IPS DF 6.9 (cell line): ENCODE results near the gene RPL37.
"Not testable (repeated sequence)": the region's sequence is repeated elsewhere in the genome, so short reads cannot be mapped to it uniquely, and the experiment has no call there.

Experiments used
- DNase-seq: peaks from one replicate; pipeline ENCODE4 v3.0.0-alpha.2; 2013; ENCODE audit warnings: low read depth, low spot score
- H3K27ac ChIP-seq: one replicate; pipeline ENCODE4 v1.5.1; 2013; ENCODE audit warnings: low read length, control low read depth
- H3K27me3 ChIP-seq: 2 replicates; pipeline ENCODE4 v1.6.1; 2013; ENCODE audit warnings: mild to moderate bottlenecking, low read length; ENCODE audit not compliant: control insufficient read depth, insufficient read depth
- H3K36me3 ChIP-seq: 2 replicates; pipeline ENCODE4 v1.6.1; 2013; ENCODE audit warnings: low read length; ENCODE audit not compliant: control insufficient read depth, insufficient read depth
- H3K4me1 ChIP-seq: 2 replicates; pipeline ENCODE4 v1.6.1; 2013; ENCODE audit warnings: low read length; ENCODE audit not compliant: control insufficient read depth, insufficient read depth
- H3K4me3 ChIP-seq: 2 replicates; pipeline ENCODE4 v1.5.1; 2013; ENCODE audit warnings: mild to moderate bottlenecking, low read length
- H3K9me3 ChIP-seq: 2 replicates; pipeline ENCODE4 v1.6.1; 2013; ENCODE audit warnings: low read length, inconsistent platforms; ENCODE audit not compliant: control insufficient read depth, insufficient read depth
- whole genome bisulfite sequencing: extraction: QIAGEN DNeasy Blood & Tissue Kit; methylation state at CpG from one replicate; pipeline ENCODE4 v1.1.7; 2013; ENCODE audit warnings: mixed read lengths, missing lambda C conversion rate; ENCODE audit not compliant: insufficient read length, insufficient coverage; 5-methylcytosine and 5-hydroxymethylcytosine counted together

The RPL37 gene

GRCh38 chr5:40834849-40835787 is at the start of gene RPL37:
Gene RPL37 (minus strand): TSS chr5:40835222. CDS start chr5:40835185, 37 bp downstream.
- H3K4me1 ChIP-seq = no peaks in the 10 kb centered on the region
- WGBS = no CpG with 5 or more reads among the region's 61 CpGs
- DNase-seq = peak; percentile 91

DNA sequence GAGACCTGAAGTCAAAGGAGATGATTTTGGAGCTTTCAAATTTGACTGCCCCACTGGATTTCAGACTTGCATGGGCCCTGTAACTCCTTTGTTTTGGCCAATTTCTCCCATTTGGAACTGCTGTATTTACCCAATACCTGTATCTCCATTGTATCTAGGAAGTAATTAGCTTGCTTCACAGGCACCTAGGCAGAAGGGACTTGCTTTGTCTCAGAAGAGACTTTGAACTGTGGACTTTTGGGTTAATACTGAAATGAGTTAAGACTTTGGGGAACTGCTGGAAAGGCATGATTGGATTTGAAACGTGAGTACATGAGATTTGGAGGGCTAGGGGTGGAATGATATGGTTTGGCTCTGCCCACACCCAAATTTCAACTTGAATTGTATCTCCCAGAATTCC is 48.0 kb upstream of the RPL37 start:
- H3K36me3 ChIP-seq = not testable (repeated sequence)

More at GRCh38 chr5:40834849-40835787, at the start of gene RPL37:
- H3K4me3 ChIP-seq = peak within 1 kb of the TSS; percentile 93
- no peaks in the 10 kb centered on the region for H3K9me3 ChIP-seq
- H3K36me3 ChIP-seq = peaks cover 34% of the 10 kb centered on the region; the same call in 1 of the 2 replicates
- H3K27me3 ChIP-seq = no peaks in the 10 kb centered on the region
- H3K27ac ChIP-seq = no peak within 1 kb of the TSS

GRCh38 chr5:40882291-40882690 is 47.3 kb upstream of the RPL37 start:
- Histone ChIP-seq H3K27me3 (no peaks in the 10 kb centered on the region), H3K9me3 (peaks cover 1% of the 10 kb centered on the region), H3K27ac (no peak overlapping the region), H3K4me3 (no peak overlapping the region), H3K4me1 (no peaks in the 10 kb centered on the region), H3K36me3 (no peaks in the 10 kb centered on the region)
- no peak for DNase-seq
- no CpG with 5 or more reads among the region's 4 CpGs for WGBS

More for the DNA sequence above, 48.0 kb upstream of the RPL37 start:
- not testable (repeated sequence) for H3K27me3 ChIP-seq, DNase-seq, H3K4me3 ChIP-seq, H3K4me1 ChIP-seq, H3K27ac ChIP-seq, H3K9me3 ChIP-seq
- no CpG with 5 or more reads among the region's 1 CpG for WGBS

GRCh38 chr5:40879163-40879942 is 44.3 kb upstream of the RPL37 start:
- no peak overlapping the region for H3K4me3 ChIP-seq
- peaks cover 1% of the 10 kb centered on the region for H3K9me3 ChIP-seq
- H3K27me3 ChIP-seq = no peaks in the 10 kb centered on the region
- no peaks in the 10 kb centered on the region for H3K36me3 ChIP-seq
- 100% methylated on average over 1 of the region's 10 CpGs for WGBS
- no peak for DNase-seq
- H3K4me1 ChIP-seq = no peaks in the 10 kb centered on the region
- H3K27ac ChIP-seq = no peak overlapping the region

DNA sequence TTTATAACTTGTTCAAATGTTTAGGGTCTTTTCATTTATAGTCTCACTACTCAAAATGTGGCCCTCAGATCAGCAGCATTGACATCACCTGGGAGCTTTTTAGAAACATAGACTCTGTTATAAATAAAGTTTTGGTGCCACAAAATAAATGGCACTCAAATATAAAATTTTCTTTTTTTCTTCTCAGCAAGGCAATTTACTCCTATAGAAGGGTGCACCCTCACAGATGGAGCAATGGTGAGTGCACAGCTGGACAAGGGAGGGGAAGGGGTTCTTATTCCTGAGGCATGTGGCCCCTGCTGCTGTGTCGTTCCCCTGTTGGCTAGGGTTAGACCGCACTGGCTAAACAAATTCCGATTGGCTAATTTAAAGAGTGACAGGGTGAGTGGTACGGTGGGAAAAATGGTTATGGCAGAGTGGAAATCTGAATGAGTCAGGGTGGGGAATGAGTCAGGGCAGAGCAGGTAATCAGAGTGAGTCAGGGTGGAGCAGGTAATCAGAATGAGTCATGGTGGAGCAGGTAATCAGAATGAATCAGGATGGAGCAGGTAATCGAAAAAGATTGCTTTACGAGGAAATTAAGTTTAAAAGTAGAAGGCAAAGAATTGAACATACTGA is 42.5 kb upstream of the RPL37 start:
- Histone ChIP-seq H3K4me3 (no peak overlapping the region), H3K9me3 (peaks cover 1% of the 10 kb centered on the region), H3K36me3 (no peaks in the 10 kb centered on the region), H3K4me1 (no peaks in the 10 kb centered on the region), H3K27ac (no peak overlapping the region), H3K27me3 (no peaks in the 10 kb centered on the region)
- no CpG with 5 or more reads among the region's 6 CpGs for WGBS
- no peak for DNase-seq

- WGBS = no CpG with 5 or more reads among the region's 3 CpGs
- Histone ChIP-seq H3K36me3 (no peaks in the 10 kb centered on the region), H3K4me3 (no peak overlapping the region), H3K27me3 (no peaks in the 10 kb centered on the region), H3K27ac (no peak overlapping the region), H3K9me3 (no peaks in the 10 kb centered on the region; the same call in 1 of the 2 replicates), H3K4me1 (no peaks in the 10 kb centered on the region)
- DNase-seq = no peak
Measured at GRCh38 chr5:40875958-40876357, 40.9 kb upstream of the RPL37 start.

DNA sequence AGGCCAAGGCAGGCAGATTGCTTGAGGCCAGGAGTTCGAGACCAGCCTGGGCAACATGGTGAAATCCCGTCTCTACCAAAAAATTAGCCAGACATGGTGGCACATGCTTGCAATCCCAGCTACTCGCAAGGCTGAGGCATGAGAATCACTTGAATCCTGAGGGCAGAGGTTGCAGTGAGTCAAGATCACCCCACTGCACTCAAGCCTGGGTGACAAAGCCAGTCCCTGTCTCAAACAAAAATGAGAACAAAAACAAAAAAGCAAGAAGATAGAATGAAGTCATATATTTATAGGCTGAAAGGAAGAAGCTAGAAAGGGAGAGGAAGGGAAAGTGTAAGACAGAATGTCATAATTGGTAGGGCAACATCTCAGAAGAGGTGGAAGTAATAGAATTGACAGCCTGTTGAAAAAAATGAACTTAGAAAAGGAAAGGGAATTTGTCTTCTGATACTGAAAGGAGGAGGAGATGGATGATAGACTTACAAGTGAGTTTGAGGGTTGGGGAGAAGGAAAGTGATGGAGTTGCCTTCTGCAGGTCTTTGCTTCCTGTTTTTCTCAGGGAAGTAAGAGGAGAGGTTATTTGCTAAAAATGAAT is 38.4 kb upstream of the RPL37 start:
- Histone ChIP-seq H3K4me1 (no peaks in the 10 kb centered on the region), H3K27me3 (no peaks in the 10 kb centered on the region), H3K9me3 (no peaks in the 10 kb centered on the region; the same call in 1 of the 2 replicates), H3K4me3 (no peak overlapping the region), H3K36me3 (no peaks in the 10 kb centered on the region), H3K27ac (no peak overlapping the region)
- no CpG with 5 or more reads among the region's 3 CpGs for WGBS
- no peak for DNase-seq

GRCh38 chr5:40872253-40872652 is 37.2 kb upstream of the RPL37 start:
- H3K9me3 ChIP-seq, H3K4me3 ChIP-seq, DNase-seq, H3K4me1 ChIP-seq, H3K27ac ChIP-seq, H3K27me3 ChIP-seq, H3K36me3 ChIP-seq: not testable (repeated sequence)
- no CpG with 5 or more reads among the region's 8 CpGs for WGBS

- Histone ChIP-seq H3K4me3 (no peak overlapping the region), H3K27me3 (no peaks in the 10 kb centered on the region), H3K27ac (no peak overlapping the region), H3K36me3 (no peaks in the 10 kb centered on the region), H3K4me1 (no peaks in the 10 kb centered on the region), H3K9me3 (no peaks in the 10 kb centered on the region)
- no peak for DNase-seq
- WGBS = no CpG with 5 or more reads among the region's 4 CpGs
Measured at GRCh38 chr5:40871177-40871576, 36.2 kb upstream of the RPL37 start.

- WGBS = no CpG with 5 or more reads among the region's 1 CpG
- no peaks in the 10 kb centered on the region for H3K36me3 ChIP-seq
- no peaks in the 10 kb centered on the region for H3K4me1 ChIP-seq
- no peak overlapping the region for H3K4me3 ChIP-seq
- no peaks in the 10 kb centered on the region for H3K9me3 ChIP-seq
- DNase-seq = no peak
- H3K27me3 ChIP-seq = no peaks in the 10 kb centered on the region
- no peak overlapping the region for H3K27ac ChIP-seq
Measured at GRCh38 chr5:40869384-40869783, 34.4 kb upstream of the RPL37 start.
